Right lung (tissue), 5 donors: ENCODE measurements around the gene DNAAF5. TPM values are rescaled to one million over a fixed set of nuclear protein-coding genes. Genes with fewer than 3 reads are reported as not detected.
"Not testable (repeated sequence)": the region's sequence is repeated elsewhere in the genome, so short reads cannot be mapped to it uniquely, and the experiment has no call there.

Experiments
- DNase-seq, 2 donors: peaks; one replicate each; pipeline ENCODE4 v3.0.0-alpha.2; 2013
- polyA plus RNA-seq, 5 donors: library from polyadenylated mRNA; unstranded; fragments of 120-200 nt; gene quantifications; one replicate each; pipeline versions ENCODE4 v1.2.1 to v1.2.3, GENCODE V29; 2013; ENCODE audit warnings: inconsistent platforms in 1 of 5, low replicate concordance in 1 of 5; ENCODE audit not compliant: insufficient read length in 5 of 5, insufficient read depth in 1 of 5

Gene DNAAF5
- polyA plus RNA-seq, 5 donors, result 21.7 to 27.9 (median 24.6) TPM

GRCh38 chr7:780516-780915 lies 54.0 kb downstream of the DNAAF5 start:
- DNase-seq, result no peak

- DNase-seq, result no peak
Observed at GRCh38 chr7:781186-781849, 54.8 kb downstream of the DNAAF5 start.

GRCh38 chr7:781936-782529 lies 55.5 kb downstream of the DNAAF5 start:
- no peak for DNase-seq

- no peak for DNase-seq
Observed at GRCh38 chr7:782718-783449, 56.4 kb downstream of the DNAAF5 start.

- DNase-seq, result no peak
Observed at GRCh38 chr7:783556-784490, 57.3 kb downstream of the DNAAF5 start.

GRCh38 chr7:784971-785370 lies 58.5 kb downstream of the DNAAF5 start:
- no peak for DNase-seq

GRCh38 chr7:785416-785815 lies 58.9 kb downstream of the DNAAF5 start:
- DNase-seq, result no peak

GRCh38 chr7:786472-787255 lies 60.2 kb downstream of the DNAAF5 start:
- peak; percentile 30 to 38 for DNase-seq

- no peak for DNase-seq
Observed at GRCh38 chr7:787332-788240, 61.1 kb downstream of the DNAAF5 start.

- DNase-seq, result peak in 1 of 2 donors; percentile 63
Observed at GRCh38 chr7:791519-791918, 65.0 kb downstream of the DNAAF5 start.

- DNase-seq, result no peak
Observed at GRCh38 chr7:794207-794606, 67.7 kb downstream of the DNAAF5 start.

GRCh38 chr7:794671-795329 lies 68.3 kb downstream of the DNAAF5 start:
- DNase-seq, result no peak

GRCh38 chr7:796434-797169 lies 70.1 kb downstream of the DNAAF5 start:
- not testable (repeated sequence) for DNase-seq

GRCh38 chr7:798921-799470 lies 72.5 kb downstream of the DNAAF5 start:
- DNase-seq, result no peak

GRCh38 chr7:800692-801091 lies 74.2 kb downstream of the DNAAF5 start:
- no peak for DNase-seq

- DNase-seq, result not testable (repeated sequence)
Observed at GRCh38 chr7:801351-801750, 74.9 kb downstream of the DNAAF5 start.

GRCh38 chr7:801940-802381 lies 75.5 kb downstream of the DNAAF5 start:
- DNase-seq, result peak in 1 of 2 donors; percentile 51
